Heart left ventricle (tissue), 13 donors: ENCODE data around the gene KRT36.

Experiments used
- POLR2A ChIP-seq, 2 donors: fragments of 450-650 bp; IDR thresholded peaks; one replicate each; pipeline ENCODE4 v1.6.1; 2017; ENCODE audit warnings: antibody characterized with exemption in 2 of 2, mild to moderate bottlenecking in 2 of 2, moderate library complexity in 2 of 2
- TF ChIP-seq, protein P1 (sequence below), 12 donors: fragments of 200-600 bp; sonication (generic) in 4 of 12; IDR thresholded peaks; one replicate each; pipeline versions ENCODE4 v1.5.0 to v1.8.0; 2018 to 2022; ENCODE audit warnings: antibody characterized with exemption in 12 of 12, mild to moderate bottlenecking in 5 of 12
- donor health status: ischemic (EF 13 %, LVEDD 7.1; RV severe dilation, severe dysfunction).
- donor health status: DM: no; HTN: yes; CAD: no.
- donor health status: DM: no; HTN: no; CAD: no.
- donor health status: ischemic (EF 25% LVEDD 6.9; RV normal size, moderate dysfunction).
- donor health status: ischemic (EF 25% LVEDD 5.7; RV mildly dilated, moderate dysfunction).
- donor health status: ischemic (EF 35%, LVEDD 5.7; RV mildly dilated, moderate dysfunction).
- donor health status: nonischemic (EF 11% LVEDD 7.7; RV severe dilation, severe dysfunction).
- donor health status: DM: yes; HTN: yes; CAD: no.
- donor health status: PGD.
- donor health status: ischemic (EF 29% LVEDD 5.4; RV normal size, mild dysfunction).
- donor health status: nonischemic (EF 23%, LVEDD 6.1; RV moderate dilation, normal function).

- TF ChIP-seq, protein P1, sequence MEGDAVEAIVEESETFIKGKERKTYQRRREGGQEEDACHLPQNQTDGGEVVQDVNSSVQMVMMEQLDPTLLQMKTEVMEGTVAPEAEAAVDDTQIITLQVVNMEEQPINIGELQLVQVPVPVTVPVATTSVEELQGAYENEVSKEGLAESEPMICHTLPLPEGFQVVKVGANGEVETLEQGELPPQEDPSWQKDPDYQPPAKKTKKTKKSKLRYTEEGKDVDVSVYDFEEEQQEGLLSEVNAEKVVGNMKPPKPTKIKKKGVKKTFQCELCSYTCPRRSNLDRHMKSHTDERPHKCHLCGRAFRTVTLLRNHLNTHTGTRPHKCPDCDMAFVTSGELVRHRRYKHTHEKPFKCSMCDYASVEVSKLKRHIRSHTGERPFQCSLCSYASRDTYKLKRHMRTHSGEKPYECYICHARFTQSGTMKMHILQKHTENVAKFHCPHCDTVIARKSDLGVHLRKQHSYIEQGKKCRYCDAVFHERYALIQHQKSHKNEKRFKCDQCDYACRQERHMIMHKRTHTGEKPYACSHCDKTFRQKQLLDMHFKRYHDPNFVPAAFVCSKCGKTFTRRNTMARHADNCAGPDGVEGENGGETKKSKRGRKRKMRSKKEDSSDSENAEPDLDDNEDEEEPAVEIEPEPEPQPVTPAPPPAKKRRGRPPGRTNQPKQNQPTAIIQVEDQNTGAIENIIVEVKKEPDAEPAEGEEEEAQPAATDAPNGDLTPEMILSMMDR (IDR thresholded peaks at IDR 0.05), result no peak
- no peak for TF ChIP-seq POLR2A (IDR thresholded peaks at IDR 0.05)
These were observed 21.4 kb upstream of the KRT36 start for GRCh38 chr17:41511116-41511515.
